Loucy (cell line): Measurements from ENCODE around the gene PRSS2.

Experiments
- H2AFZ ChIP-seq: fragments of 200-600 bp; sonication (generic); 2 replicates; pipeline ENCODE4 v1.6.0; 2016; ENCODE audit warnings: antibody characterized with exemption, mild to moderate bottlenecking, low read length, moderate library complexity
- H3F3A ChIP-seq: fragments of 200-600 bp; 2 replicates; pipeline ENCODE4 v1.6.0; 2016; ENCODE audit warnings: antibody characterized with exemption, low read depth, mild to moderate bottlenecking
- H3K27me3 ChIP-seq: fragments of 200-600 bp; sonication (generic); 2 replicates; pipeline ENCODE4 v1.6.1; 2014; ENCODE audit warnings: low read length, mild to moderate bottlenecking; ENCODE audit not compliant: insufficient read depth, poor library complexity, severe bottlenecking
- H3K36me3 ChIP-seq: fragments of 200-600 bp; sonication (generic); 2 replicates; pipeline ENCODE4 v1.6.1; 2016; ENCODE audit warnings: low read length; ENCODE audit not compliant: insufficient read depth
- H3K4me1 ChIP-seq: fragments of 200-600 bp; sonication (generic); 2 replicates; pipeline ENCODE4 v1.5.1; 2014; ENCODE audit warnings: low read length, mild to moderate bottlenecking; ENCODE audit not compliant: insufficient read depth, poor library complexity, severe bottlenecking
- H3K4me2 ChIP-seq: fragments of 200-600 bp; sonication (generic); 2 replicates; pipeline ENCODE4 v1.6.0; 2014; ENCODE audit warnings: antibody characterized with exemption, low read length, low read depth, mild to moderate bottlenecking; ENCODE audit not compliant: poor library complexity, severe bottlenecking
- H3K4me3 ChIP-seq: fragments of 200-600 bp; sonication (generic); 2 replicates; pipeline ENCODE4 v1.5.1; 2014; ENCODE audit warnings: low read length, mild to moderate bottlenecking, mixed read lengths; ENCODE audit not compliant: poor library complexity, severe bottlenecking
- H3K79me2 ChIP-seq: fragments of 200-600 bp; sonication (generic); 2 replicates; pipeline ENCODE4 v1.6.1; 2014; ENCODE audit warnings: low read length; ENCODE audit not compliant: insufficient read depth
- H3K9ac ChIP-seq: fragments of 200-600 bp; sonication (generic); 2 replicates; pipeline ENCODE4 v1.6.0; 2014; ENCODE audit warnings: mild to moderate bottlenecking, low read depth, low read length, moderate library complexity; ENCODE audit not compliant: poor library complexity, severe bottlenecking
- H3K9me2 ChIP-seq: fragments of 200-600 bp; sonication (generic); replicated peaks from 2 replicates; pipeline ENCODE4 v1.6.1; 2016; ENCODE audit warnings: low read depth, low read length, mixed read lengths
- H3K9me3 ChIP-seq: fragments of 200-600 bp; sonication (generic); 2 replicates; pipeline ENCODE4 v1.6.1; 2014; ENCODE audit warnings: mild to moderate bottlenecking, antibody characterized with exemption, low read length, low read depth; ENCODE audit not compliant: insufficient read depth
- H4K20me1 ChIP-seq: fragments of 200-600 bp; sonication (generic); 2 replicates; pipeline ENCODE4 v1.6.0; 2014; ENCODE audit warnings: antibody characterized with exemption, low read length, mild to moderate bottlenecking; ENCODE audit not compliant: insufficient read depth, poor library complexity, severe bottlenecking
- EZH2phosphoT487 ChIP-seq: fragments of 200-600 bp; IDR thresholded peaks from 2 replicates; pipeline ENCODE4 v1.6.1; 2018; ENCODE audit warnings: antibody characterized with exemption, mild to moderate bottlenecking, moderate library complexity, borderline replicate concordance
- TF ChIP-seq, protein P1 (sequence below): fragments of 200-600 bp; sonication (generic); conservative IDR thresholded peaks from 2 replicates; pipeline ENCODE4 v1.5.1; 2014; ENCODE audit warnings: mild to moderate bottlenecking, antibody characterized with exemption, low read length

The PRSS2 gene

GRCh38 chr7:142787783-142788182 lies 17.0 kb downstream of the PRSS2 start:
- Histone ChIP-seq H3F3A (no peaks in the 10 kb centered on the region), H3K4me3 (no peak overlapping the region), H2AFZ (no peak overlapping the region), H3K36me3 (no peaks in the 10 kb centered on the region), H3K27me3 (no peaks in the 10 kb centered on the region), H3K4me2 (no peak overlapping the region), H4K20me1 (no peaks in the 10 kb centered on the region), H3K4me1 (no peaks in the 10 kb centered on the region), H3K9ac (no peak overlapping the region), H3K9me2 (no peaks in the 10 kb centered on the region), H3K9me3 (no peaks in the 10 kb centered on the region), H3K79me2 (no peaks in the 10 kb centered on the region)
- TF ChIP-seq EZH2phosphoT487, result no peak
- TF ChIP-seq, protein P1, sequence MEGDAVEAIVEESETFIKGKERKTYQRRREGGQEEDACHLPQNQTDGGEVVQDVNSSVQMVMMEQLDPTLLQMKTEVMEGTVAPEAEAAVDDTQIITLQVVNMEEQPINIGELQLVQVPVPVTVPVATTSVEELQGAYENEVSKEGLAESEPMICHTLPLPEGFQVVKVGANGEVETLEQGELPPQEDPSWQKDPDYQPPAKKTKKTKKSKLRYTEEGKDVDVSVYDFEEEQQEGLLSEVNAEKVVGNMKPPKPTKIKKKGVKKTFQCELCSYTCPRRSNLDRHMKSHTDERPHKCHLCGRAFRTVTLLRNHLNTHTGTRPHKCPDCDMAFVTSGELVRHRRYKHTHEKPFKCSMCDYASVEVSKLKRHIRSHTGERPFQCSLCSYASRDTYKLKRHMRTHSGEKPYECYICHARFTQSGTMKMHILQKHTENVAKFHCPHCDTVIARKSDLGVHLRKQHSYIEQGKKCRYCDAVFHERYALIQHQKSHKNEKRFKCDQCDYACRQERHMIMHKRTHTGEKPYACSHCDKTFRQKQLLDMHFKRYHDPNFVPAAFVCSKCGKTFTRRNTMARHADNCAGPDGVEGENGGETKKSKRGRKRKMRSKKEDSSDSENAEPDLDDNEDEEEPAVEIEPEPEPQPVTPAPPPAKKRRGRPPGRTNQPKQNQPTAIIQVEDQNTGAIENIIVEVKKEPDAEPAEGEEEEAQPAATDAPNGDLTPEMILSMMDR, result no peak

DNA sequence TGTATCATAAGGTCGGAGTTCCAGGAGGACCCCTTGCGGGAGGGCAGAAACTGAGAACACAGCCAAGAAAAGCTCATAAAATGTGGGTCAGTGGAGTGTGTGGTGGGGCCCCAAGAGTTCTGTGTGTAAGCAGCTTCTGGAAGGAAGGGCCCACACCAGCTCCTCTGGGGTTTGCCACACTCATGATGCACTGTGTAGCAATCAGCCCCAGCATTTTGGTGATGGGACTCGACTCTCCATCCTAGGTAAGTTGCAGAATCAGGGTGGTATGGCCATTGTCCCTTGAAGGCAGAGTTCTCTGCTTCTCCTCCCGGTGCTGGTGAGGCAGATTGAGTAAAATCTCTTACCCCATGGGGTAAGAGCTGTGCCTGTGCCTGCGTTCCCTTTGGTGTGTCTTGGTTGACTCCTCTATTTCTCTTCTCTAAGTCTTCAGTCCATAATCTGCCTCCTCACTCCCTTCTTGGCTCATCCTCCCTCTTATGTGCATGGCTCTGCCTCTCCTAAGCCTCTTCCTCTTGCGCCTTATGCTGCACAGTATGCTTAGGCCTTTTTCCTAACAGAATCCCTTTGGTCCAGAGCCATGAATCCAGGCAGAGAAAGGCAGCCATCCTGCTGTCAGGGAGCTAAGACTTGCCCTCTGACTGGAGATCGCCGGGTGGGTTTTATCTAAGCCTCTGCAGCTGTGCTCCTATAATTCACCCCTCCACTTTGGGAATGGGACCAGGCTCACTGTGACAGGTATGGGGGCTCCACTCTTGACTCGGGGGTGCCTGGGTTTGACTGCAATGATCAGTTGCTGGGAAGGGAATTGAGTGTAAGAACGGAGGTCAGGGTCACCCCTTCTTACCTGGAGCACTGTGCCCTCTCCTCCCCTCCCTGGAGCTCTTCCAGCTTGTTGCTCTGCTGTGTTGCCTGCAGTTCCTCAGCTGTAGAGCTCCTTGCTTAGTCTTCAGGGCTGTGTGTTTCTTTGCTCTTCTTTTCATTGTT lies 17.8 kb downstream of the PRSS2 start:
- Histone ChIP-seq H3K9ac (no peak overlapping the region), H3K79me2 (no peaks in the 10 kb centered on the region), H3K27me3 (no peaks in the 10 kb centered on the region), H3K36me3 (no peaks in the 10 kb centered on the region), H3F3A (no peaks in the 10 kb centered on the region), H3K4me2 (no peak overlapping the region), H3K4me1 (no peaks in the 10 kb centered on the region), H3K9me3 (no peaks in the 10 kb centered on the region), H2AFZ (no peak overlapping the region), H3K4me3 (no peak overlapping the region), H3K9me2 (no peaks in the 10 kb centered on the region), H4K20me1 (no peaks in the 10 kb centered on the region)
- TF ChIP-seq, protein P1, result no peak
- TF ChIP-seq EZH2phosphoT487, result no peak

DNA sequence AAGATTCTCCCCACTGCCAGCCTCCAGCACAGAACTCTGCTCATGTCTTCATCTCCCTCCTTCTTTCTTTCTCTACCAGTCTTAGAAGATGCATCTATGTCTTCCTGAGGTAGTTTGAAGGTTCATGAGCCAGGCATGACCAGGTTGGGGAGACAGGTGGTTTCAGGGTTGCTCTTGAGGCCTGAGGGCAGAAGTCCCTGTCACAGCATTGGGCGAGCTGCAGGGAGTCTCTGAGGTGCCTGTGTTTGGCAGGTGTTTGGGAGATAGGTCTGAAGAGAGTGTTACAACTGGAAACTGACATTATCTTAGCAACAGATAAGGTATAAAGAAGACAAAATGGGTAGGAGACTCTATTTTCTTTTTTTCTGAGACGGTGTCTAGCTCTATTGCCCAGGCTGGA lies 18.7 kb downstream of the PRSS2 start:
- H3K4me3 ChIP-seq, result no peak overlapping the region
- no peak overlapping the region for H2AFZ ChIP-seq
- H3K79me2 ChIP-seq, result no peaks in the 10 kb centered on the region
- H3K9me2 ChIP-seq, result no peaks in the 10 kb centered on the region
- TF ChIP-seq, protein P1, result no peak
- TF ChIP-seq EZH2phosphoT487, result no peak
- no peaks in the 10 kb centered on the region for H3K36me3 ChIP-seq
- no peaks in the 10 kb centered on the region for H4K20me1 ChIP-seq
- no peaks in the 10 kb centered on the region for H3F3A ChIP-seq
- no peaks in the 10 kb centered on the region for H3K4me1 ChIP-seq
- no peaks in the 10 kb centered on the region for H3K9me3 ChIP-seq
- H3K9ac ChIP-seq, result no peak overlapping the region
- H3K4me2 ChIP-seq, result no peak overlapping the region
- H3K27me3 ChIP-seq, result no peaks in the 10 kb centered on the region
